Activated CD8-positive, alpha-beta memory T cell treated with anti-CD3 and anti-CD28 coated beads for 4 hours (primary cell): Measurements from ENCODE around the gene ZSWIM1.
"Not testable (repeated sequence)": the region's sequence is repeated elsewhere in the genome, so short reads cannot be mapped to it uniquely, and the experiment has no call there.

Experiments
- DNase-seq, 2 donors: peaks; one replicate each; pipeline ENCODE4 v3.0.0-alpha.2; 2020; ENCODE audit warnings: low read depth in 2 of 2

The ZSWIM1 gene

DNA sequence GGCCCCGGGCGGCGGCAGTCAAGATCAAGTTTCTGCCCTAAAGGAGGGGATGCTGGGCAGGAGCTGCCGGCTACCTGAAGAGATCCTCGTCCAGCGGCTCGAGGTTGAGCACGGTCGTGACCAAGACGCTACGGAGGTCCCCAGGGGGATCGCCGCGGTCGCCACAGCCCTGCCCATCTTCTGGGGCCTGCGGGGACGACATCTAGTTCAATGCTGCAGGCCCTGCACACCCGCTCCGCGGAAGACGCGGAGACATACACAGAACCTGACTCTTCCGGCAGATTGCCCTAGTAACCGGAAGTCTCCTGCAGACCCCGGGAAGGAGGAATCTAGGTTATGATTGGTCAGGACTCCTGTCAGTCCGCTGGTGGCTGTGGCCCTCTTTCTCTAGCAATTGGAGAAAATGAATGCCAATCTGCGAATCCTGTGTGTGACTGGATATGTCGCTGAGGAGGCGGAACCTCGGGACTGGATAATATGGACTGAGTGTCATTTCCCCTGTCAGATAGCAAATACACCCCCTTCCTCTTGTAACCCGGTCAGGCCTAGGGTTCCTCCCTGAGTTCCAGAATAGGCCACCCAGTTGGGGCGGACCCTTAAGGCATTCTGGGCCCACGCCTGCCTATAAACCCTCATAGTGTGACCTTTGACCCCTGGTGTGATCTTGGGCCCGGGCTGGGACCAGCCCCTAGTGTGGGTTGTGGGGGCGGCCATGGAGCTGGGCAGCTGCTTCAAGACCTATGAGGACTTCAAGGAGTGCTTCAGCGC lies 23.7 kb upstream of the ZSWIM1 start, which contains the start of the genes ACOT8 and ZSWIM3:
Gene ACOT8 (minus strand): TSS at position 279 of the 768 bp plus-strand sequence. CDS start 77 bp downstream, at position 202.
Gene ZSWIM3 (plus strand): TSS at position 501 of the 768 bp plus-strand sequence. CDS start 212 bp downstream, at position 713.
- DNase-seq: peak; percentile 85 to 92

GRCh38 chr20:45857882-45858216 lies 23.2 kb upstream of the ZSWIM1 start:
- DNase-seq: no peak

- DNase-seq: no peak
Measured at GRCh38 chr20:45859916-45860315, 21.1 kb upstream of the ZSWIM1 start.

- DNase-seq: no peak
Measured at GRCh38 chr20:45860560-45861220, 20.3 kb upstream of the ZSWIM1 start.

GRCh38 chr20:45861221-45862075 lies 19.6 kb upstream of the ZSWIM1 start:
- no peak for DNase-seq

- DNase-seq: no peak
Measured at GRCh38 chr20:45863543-45864470, 17.2 kb upstream of the ZSWIM1 start.

- no peak for DNase-seq
Measured at GRCh38 chr20:45866454-45866853, 14.6 kb upstream of the ZSWIM1 start.

DNA sequence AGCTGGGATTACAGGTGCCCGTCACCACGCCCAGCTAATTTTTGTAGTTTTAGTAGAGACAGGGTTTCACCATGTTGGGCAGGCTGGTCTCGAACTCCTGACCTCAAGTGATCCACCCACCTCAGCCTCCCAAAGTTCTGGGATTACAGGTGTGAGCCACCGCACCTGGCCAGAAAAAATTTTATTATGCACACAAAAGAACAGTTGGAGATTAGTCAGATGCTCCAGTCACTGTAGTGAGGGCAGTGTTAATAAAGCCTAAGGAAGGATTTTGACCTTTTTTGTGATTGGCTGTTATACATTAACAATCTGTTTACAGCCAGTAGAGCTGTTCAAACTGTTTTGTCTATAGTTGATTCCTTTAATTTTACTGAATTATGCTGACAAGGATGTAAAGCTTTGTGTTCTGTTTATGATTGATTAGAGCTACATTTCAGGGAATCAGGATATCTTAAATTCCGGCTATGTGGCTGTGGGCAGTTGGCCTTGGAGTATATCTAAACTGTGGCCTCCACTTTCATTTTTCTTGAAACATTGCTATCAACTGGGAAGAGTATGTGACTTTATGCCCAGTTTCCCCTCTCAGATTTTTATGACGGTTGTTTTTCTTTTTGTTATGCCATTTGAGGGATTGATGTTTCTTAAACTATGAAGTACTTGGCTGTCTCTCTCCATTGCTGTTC lies 13.8 kb upstream of the ZSWIM1 start:
- DNase-seq: no peak

DNA sequence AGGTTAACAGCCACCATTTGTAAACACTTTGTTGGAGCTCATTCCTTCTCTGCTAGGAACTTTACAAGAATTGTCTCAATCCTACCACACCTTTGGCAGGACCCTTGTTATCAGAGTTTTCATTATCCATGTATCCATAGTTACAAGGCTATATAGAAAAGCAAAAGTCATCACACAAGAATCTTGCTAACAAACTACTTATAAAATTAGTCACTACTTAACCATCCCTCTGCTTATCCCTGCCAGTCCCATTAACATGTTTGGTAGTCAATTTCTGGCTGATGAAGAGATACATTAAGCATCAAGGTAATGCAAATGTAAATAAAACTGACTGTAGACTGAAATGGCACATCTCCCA lies 13.2 kb upstream of the ZSWIM1 start:
- no peak for DNase-seq

DNA sequence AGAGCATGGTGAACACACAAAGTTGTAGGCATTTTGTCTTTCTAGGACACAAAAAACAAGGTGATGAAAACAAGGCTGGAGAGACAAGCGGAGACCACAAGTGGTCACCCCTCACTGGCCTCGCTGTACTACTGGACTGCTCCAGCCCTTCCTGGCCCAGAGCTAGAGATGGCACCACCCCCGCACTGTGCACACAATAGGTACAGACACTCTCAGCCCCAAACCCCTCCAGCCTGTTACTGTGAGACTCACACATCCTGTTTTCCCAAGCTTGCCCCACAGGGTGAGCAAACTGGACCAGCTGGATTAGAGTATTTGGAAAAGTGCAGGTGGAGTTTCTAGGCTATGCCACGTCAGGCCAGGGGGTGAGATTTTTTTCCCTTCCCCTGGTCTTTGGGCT lies 8.4 kb upstream of the ZSWIM1 start:
- DNase-seq: no peak

DNA sequence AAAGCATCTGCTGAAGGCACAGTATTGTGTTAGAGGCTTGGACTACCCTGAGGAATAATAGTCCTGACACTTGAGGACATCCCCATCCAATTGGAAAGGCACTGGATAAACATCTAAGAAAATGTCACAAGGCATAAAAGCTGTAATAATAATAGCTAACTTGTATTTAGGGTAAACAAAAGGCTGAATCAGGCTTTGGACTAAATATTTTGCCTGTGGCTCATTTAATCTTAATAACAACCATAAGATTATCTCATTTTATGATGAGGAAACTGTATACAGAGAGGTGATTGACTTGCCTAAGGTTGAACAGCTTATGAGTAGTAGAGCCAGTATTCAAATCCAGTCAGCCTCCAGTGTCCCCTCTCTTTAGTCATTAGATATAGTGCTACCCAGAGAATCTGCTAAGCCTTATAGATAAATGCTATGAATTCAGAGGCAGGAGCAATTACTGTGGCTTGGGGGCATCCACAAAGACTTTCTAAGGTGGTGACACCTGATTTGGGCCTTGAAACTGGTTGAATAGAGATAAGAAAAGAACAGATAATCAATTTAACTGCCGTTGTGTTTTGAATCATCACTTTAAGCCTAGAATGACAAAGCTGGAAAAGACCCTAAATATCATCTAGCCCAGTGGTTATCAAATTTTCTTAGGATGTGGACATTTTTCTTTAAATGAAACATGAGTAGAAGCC lies 7.5 kb upstream of the ZSWIM1 start:
- DNase-seq: no peak

DNA sequence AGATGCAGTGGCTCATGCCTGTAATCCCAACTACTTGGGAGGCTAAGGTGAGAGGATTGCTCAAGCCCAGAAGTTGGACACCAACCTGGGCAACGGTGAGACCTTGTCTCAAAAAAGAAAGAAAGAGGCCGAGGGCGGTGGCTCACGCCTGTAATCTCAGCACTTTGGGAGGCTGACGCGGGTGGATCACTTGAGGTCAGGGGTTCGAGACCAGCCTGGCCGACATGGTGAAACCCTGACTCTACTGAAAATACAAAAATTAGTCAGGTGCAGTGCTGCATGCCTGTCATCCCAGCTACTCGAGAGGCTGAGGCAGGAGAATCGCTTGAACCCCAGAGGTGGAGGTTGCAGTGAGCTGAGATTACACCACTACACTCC lies 6.9 kb upstream of the ZSWIM1 start:
- DNase-seq: not testable (repeated sequence)

- DNase-seq: no peak
Measured at GRCh38 chr20:45874576-45874975, 6.5 kb upstream of the ZSWIM1 start.

- no peak for DNase-seq
Measured at GRCh38 chr20:45878076-45878761, 2.8 kb upstream of the ZSWIM1 start.

GRCh38 chr20:45882469-45883099 lies 1.6 kb downstream of the ZSWIM1 start:
- no peak for DNase-seq

DNA sequence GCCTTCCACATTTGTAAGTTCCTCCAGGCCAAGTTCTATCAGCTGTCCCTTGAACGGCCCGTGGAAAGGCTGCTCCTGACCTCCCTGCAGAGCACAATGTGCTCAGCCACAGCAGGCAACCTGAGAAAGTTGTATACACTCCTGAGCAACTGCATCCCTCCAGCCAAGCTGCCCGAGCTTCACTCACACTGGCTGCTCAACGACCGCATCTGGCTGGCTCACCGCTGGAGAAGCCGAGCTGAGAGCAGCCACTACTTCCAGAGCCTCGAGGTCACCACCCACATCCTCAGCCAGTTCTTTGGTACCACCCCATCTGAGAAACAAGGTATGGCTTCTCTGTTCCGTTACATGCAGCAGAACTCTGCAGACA lies 2.1 kb downstream of the ZSWIM1 start:
- DNase-seq: no peak

DNA sequence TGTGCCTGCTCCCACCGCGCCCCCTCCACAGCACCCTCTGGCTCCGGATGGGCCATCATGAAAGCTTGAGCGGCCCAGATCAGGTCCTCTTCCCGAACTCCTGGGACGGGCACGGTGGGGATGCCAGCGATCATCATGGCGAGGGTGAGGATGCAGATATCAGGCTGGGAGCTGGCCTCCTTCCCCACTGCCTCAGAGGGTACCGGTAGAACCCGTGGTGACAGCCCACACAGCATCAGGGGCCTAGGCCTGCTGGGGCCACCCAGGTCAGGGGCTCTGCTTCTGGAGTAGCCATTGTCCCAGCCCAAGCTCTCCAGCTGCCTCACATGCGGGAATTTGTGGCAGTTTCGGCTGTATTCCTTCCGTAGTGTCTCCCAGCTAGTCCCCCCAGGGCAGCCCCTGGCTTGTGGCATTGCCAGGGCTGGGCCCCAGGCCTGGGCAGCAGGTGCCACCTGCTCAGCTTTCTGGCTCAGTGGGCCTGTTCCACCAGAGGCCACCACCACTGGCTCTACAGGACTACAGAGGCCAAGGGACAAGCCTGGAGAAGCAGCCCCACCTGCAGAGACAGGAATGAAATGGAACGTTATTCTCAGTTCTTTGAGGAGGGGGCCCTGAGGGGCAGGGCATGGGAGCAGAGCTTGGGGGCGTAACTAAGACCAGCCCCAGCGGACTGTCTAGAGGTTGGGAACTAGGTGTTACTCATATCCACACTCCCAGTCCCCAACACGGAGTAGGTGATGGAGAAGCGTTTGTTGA lies 5.7 kb downstream of the ZSWIM1 start:
- no peak for DNase-seq

DNA sequence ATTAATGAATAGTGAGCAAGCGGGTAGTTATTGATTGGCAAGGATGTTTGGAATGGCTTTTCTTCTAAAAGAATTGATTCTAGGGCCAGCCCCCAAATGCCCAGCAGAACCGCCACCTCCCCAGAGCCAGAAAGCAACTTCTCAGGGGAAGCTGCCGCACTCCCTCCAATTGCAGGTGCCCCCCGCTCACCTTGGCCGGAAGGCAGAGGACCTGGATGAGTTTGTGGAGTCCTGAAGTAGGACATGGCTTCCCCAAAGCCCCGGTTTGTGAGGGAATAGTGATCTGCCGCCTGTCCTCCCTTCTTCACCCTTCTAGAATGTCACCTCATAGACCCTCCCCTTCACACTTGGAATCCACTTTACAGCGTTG lies 6.3 kb downstream of the ZSWIM1 start, which contains the start of gene SPATA25:
Gene SPATA25 (minus strand): TSS at position 277 of the 370 bp plus-strand sequence. CDS start 32 bp downstream, at position 245.
- no peak for DNase-seq
